Spleen (tissue), 11 donors: ENCODE data around the gene TEX28. TPM values are rescaled to one million over a fixed set of nuclear protein-coding genes. Genes with fewer than 3 reads are reported as not detected.

ENCODE experiments used
- DNase-seq: peaks from one replicate; pipeline ENCODE4 v3.0.0-alpha.2; 2020
- H3K27ac ChIP-seq, 8 donors: fragments of 200-600 bp; sonication (generic) in 7 of 8; 1 replicate in 4 of 8; 2 replicates in 4 of 8; pipeline versions ENCODE4 v1.5.0 to v1.8.0; 2016 to 2021; ENCODE audit warnings: inconsistent platforms in 4 of 8, mild to moderate bottlenecking in 4 of 8, moderate library complexity in 1 of 8
- H3K27me3 ChIP-seq, 7 donors: fragments of 200-600 bp; sonication (generic) in 6 of 7; replicated peaks in 1 of 7; 1 replicate in 4 of 7; 2 replicates in 3 of 7; pipeline versions ENCODE4 v1.5.0 to v1.8.0; 2016 to 2021; ENCODE audit warnings: inconsistent platforms in 3 of 7, mild to moderate bottlenecking in 1 of 7
- H3K36me3 ChIP-seq, 6 donors: fragments of 200-600 bp; sonication (generic) in 5 of 6; 1 replicate in 4 of 6; 2 replicates in 2 of 6; pipeline versions ENCODE4 v1.5.0 to v1.8.0; 2016 to 2021; ENCODE audit warnings: inconsistent platforms in 2 of 6
- H3K4me1 ChIP-seq, 6 donors: fragments of 200-600 bp; sonication (generic) in 5 of 6; 1 replicate in 3 of 6; 2 replicates in 3 of 6; pipeline versions ENCODE4 v1.5.0 to v1.8.0; 2016 to 2021; ENCODE audit warnings: inconsistent platforms in 3 of 6
- H3K4me3 ChIP-seq, 8 donors: fragments of 200-600 bp; sonication (generic) in 7 of 8; 1 replicate in 4 of 8; 2 replicates in 4 of 8; pipeline versions ENCODE4 v1.5.0 to v1.8.0; 2016 to 2021; ENCODE audit warnings: inconsistent platforms in 4 of 8, mild to moderate bottlenecking in 4 of 8, moderate library complexity in 2 of 8
- H3K9me3 ChIP-seq, 8 donors: fragments of 200-600 bp; sonication (generic) in 7 of 8; 1 replicate in 4 of 8; 2 replicates in 4 of 8; pipeline versions ENCODE4 v1.5.0 to v1.8.0; 2016 to 2021; ENCODE audit warnings: inconsistent platforms in 4 of 8
- CTCF ChIP-seq, 11 experiments: fragments of 200-600 bp in 7 of 11; fragments of 450-650 bp in 4 of 11; sonication (generic) in 4 of 11; IDR thresholded peaks in 8 of 11; conservative IDR thresholded peaks in 3 of 11; 1 replicate in 7 of 11; 2 replicates in 4 of 11; pipeline versions ENCODE4 v1.4.0 to v1.8.0; 2016 to 2021; ENCODE audit warnings: antibody characterized with exemption in 11 of 11, inconsistent platforms in 4 of 11, mild to moderate bottlenecking in 1 of 11
- POLR2A ChIP-seq, 3 donors: fragments of 450-650 bp; IDR thresholded peaks; one replicate each; pipeline ENCODE4 v1.5.1; 2017; ENCODE audit warnings: antibody characterized with exemption in 3 of 3, mild to moderate bottlenecking in 1 of 3
- POLR2AphosphoS5 ChIP-seq, 3 donors: sonication (generic); formaldehyde crosslinking; IDR thresholded peaks; one replicate each; pipeline ENCODE4 v1.5.1; 2017; ENCODE audit warnings: antibody characterized with exemption in 3 of 3
- WGBS, 5 donors: extraction: QIAGEN DNeasy Blood & Tissue Kit in 3 of 5; methylation state at CpG; one replicate each; pipeline versions ENCODE4 v1.1.5 to v1.1.7; 2013 to 2018; 5-methylcytosine and 5-hydroxymethylcytosine counted together
- intact Hi-C: fragments of 100-400 bp; cut with DNase I; formaldehyde crosslinking; loops from one replicate; pipeline ENCODE4 v1.15.0; 2023; ENCODE audit warnings: low total_unique reads
- polyA plus RNA-seq, 3 donors: library from polyadenylated mRNA; stranded (reverse); fragments of 200-250 nt; gene quantifications; one replicate each; pipeline ENCODE4 v1.2.1, GENCODE V29; 2013
- total RNA-seq, 7 donors: library from RNA; depleted of rRNA in 3 of 7; stranded (reverse); fragments of >200 nt in 3 of 7; fragmentation: NEBNext Ultra II Directional in 4 of 7; extraction: Animal tissue kit (Norgen Biotek cat#: 25700) in 4 of 7; gene quantifications; one replicate each; pipeline versions ENCODE4 v1.1.0 to v1.2.1, GENCODE V29; 2016 to 2021
- donor health status: healthy with polysubstance abuse.
- donor health status: DM: no; HTN: no; CAD: no; lungs with moderate emphysema.
- donor health status: DM: no; HTN: no; CAD: no.
- donor health status: Bipolar disorder and iron deficiency.
- donor health status: healthy.
- donor health status: DM: no; HTN: no; CAD: no.
- donor health status: DM: yes; HTN: yes; CAD: no.

Gene TEX28
- total and polyA plus RNA-seq, 10 donors = not detected

DNA sequence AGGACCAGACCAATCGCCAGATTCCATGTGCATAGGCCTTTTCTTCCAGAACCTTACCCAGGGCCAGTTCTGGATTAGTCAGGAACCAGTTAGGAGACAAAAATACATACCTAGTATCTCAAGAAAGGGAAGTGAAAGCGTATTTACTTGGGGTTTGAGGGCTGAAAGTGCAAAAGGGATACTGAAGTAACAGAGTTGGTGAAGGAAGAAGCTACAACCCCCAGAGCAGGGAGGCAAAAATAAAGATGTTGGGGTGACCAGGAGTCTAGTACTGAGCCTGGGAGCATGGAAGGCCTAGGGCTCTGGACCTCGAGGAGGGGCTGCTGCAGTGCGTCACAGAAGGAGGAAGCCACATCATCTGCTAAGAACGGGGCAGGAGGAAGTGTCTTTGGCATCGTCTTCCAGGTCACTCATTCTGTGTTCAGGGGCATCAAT lies 38.9 kb upstream of the TEX28 start:
- peaks cover 0 to 16% (median 7%) of the 10 kb centered on the region in 6 donors for H3K4me1 ChIP-seq
- intact Hi-C loops = no loop called here
- peak; percentile 72 for DNase-seq
- H3K27me3 ChIP-seq = peaks cover 0 to 7% (median 0%) of the 10 kb centered on the region in 7 donors
- H3K4me3 ChIP-seq = peak overlapping the region in 1 of 8 donors; percentile 21
- TF ChIP-seq POLR2A (IDR thresholded peaks at IDR 0.05) (no peak), CTCF (IDR thresholded peaks at IDR 0.05 in 8 of 11, conservative IDR thresholded peaks at IDR 0.05 in 3 of 11) (no peak), POLR2AphosphoS5 (IDR thresholded peaks at IDR 0.05) (no peak)
- 30 to 48% (median 38%) methylated on average over 6 of the region's 6 CpGs for WGBS, 5 donors
- peak overlapping the region in 7 of 8 donors; percentile 7 to 72 (median 46) for H3K27ac ChIP-seq
- no peaks in the 10 kb centered on the region for H3K36me3 ChIP-seq
- H3K9me3 ChIP-seq = no peaks in the 10 kb centered on the region

DNA sequence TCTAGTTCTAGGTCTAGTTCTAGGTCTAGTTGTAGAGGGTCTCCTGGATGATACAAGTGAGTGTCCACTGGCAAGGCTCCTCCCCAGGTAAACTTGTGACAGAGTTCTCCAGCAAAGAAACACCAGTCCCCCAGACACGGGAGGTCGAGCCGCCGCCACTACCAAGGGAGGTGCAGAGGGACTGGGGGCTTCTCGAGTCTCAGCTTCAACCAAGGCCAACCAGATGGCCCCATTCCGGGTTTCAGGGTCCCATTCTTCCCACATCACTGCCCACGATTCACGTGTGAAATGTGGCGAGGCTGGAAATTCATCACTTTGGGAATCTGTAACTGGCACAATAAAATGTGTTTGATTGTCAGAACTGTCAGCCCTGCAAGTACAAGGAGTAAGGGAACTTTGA lies 38.2 kb upstream of the TEX28 start:
- Histone ChIP-seq H3K9me3 (no peaks in the 10 kb centered on the region), H3K4me3 (no peak overlapping the region), H3K4me1 (peaks cover 0 to 16% (median 7%) of the 10 kb centered on the region in 6 donors), H3K27ac (peak overlapping the region in 3 of 8 donors; percentile 15 to 72 (median 51)), H3K27me3 (peaks cover 0 to 7% (median 0%) of the 10 kb centered on the region in 7 donors), H3K36me3 (no peaks in the 10 kb centered on the region)
- TF ChIP-seq POLR2AphosphoS5 (IDR thresholded peaks at IDR 0.05) = no peak
- no peak for TF ChIP-seq POLR2A (IDR thresholded peaks at IDR 0.05)
- no peak for TF ChIP-seq CTCF (IDR thresholded peaks at IDR 0.05 in 8 of 11, conservative IDR thresholded peaks at IDR 0.05 in 3 of 11)
- DNase-seq = peak; percentile 75
- intact Hi-C loops = no loop called here
- WGBS, 5 donors = 85 to 99% (median 95%) methylated on average over 9 of the region's 9 CpGs

GRCh38 chrX:154332561-154332960 lies 37.6 kb upstream of the TEX28 start:
- Histone ChIP-seq H3K9me3 (no peaks in the 10 kb centered on the region), H3K36me3 (no peaks in the 10 kb centered on the region), H3K27ac (no peak overlapping the region), H3K4me1 (peaks cover 5 to 22% (median 11%) of the 10 kb centered on the region in 6 donors), H3K27me3 (peaks cover 0 to 7% (median 0%) of the 10 kb centered on the region in 7 donors), H3K4me3 (no peak overlapping the region)
- DNase-seq = peak; percentile 69
- intact Hi-C loops = no loop called here
- 91 to 100% (median 96%) methylated on average over 19 to 29 of the region's 29 CpGs for WGBS, 5 donors
- TF ChIP-seq CTCF (IDR thresholded peaks at IDR 0.05 in 8 of 11, conservative IDR thresholded peaks at IDR 0.05 in 3 of 11) (no peak), POLR2A (IDR thresholded peaks at IDR 0.05) (no peak), POLR2AphosphoS5 (IDR thresholded peaks at IDR 0.05) (no peak)

- no peaks in the 10 kb centered on the region for H3K36me3 ChIP-seq
- H3K27ac ChIP-seq = no peak overlapping the region
- peaks cover 8 to 33% (median 23%) of the 10 kb centered on the region in 6 donors for H3K4me1 ChIP-seq
- H3K27me3 ChIP-seq = peaks cover 0 to 7% (median 0%) of the 10 kb centered on the region in 7 donors
- peak; percentile 65 for DNase-seq
- TF ChIP-seq CTCF (IDR thresholded peaks at IDR 0.05 in 8 of 11, conservative IDR thresholded peaks at IDR 0.05 in 3 of 11) (no peak), POLR2A (IDR thresholded peaks at IDR 0.05) (no peak), POLR2AphosphoS5 (IDR thresholded peaks at IDR 0.05) (no peak)
- 85 to 98% (median 87%) methylated on average over 8 to 10 of the region's 10 CpGs for WGBS, 5 donors
- no peaks in the 10 kb centered on the region for H3K9me3 ChIP-seq
- no peak overlapping the region for H3K4me3 ChIP-seq
- intact Hi-C loops = no loop called here
Observed at GRCh38 chrX:154329294-154329693, 34.4 kb upstream of the TEX28 start.
